ENCODE data around the gene IKZF3.
"Not testable (repeated sequence)": the region's sequence is repeated elsewhere in the genome, so short reads cannot be mapped to it uniquely, and the experiment has no call there.

IKZF3 gene

GRCh38 chr17:39754958-39755553 is 109.1 kb downstream of the IKZF3 start:
- DNase-seq (ENCODE audit: low spot score): no peak

- peak; percentile 88 for DNase-seq (ENCODE audit: low spot score)
Measured at GRCh38 chr17:39754161-39754957, 109.8 kb downstream of the IKZF3 start.

- peak; percentile 33 for DNase-seq (ENCODE audit: low spot score)
Measured at GRCh38 chr17:39753514-39754160, 110.5 kb downstream of the IKZF3 start.

- no peak for DNase-seq (ENCODE audit: low spot score)
Measured at GRCh38 chr17:39752241-39752881, 111.8 kb downstream of the IKZF3 start.

- no peak for DNase-seq (ENCODE audit: low spot score)
Measured at GRCh38 chr17:39751637-39752036, 112.5 kb downstream of the IKZF3 start.

GRCh38 chr17:39751016-39751543 is 113.0 kb downstream of the IKZF3 start:
- no peak for DNase-seq (ENCODE audit: low spot score)

GRCh38 chr17:39750131-39751015 is 113.7 kb downstream of the IKZF3 start:
- DNase-seq (ENCODE audit: low spot score): no peak

- DNase-seq (ENCODE audit: low spot score): not testable (repeated sequence)
Measured at GRCh38 chr17:39748444-39749034, 115.6 kb downstream of the IKZF3 start.

GRCh38 chr17:39747745-39748144 is 116.4 kb downstream of the IKZF3 start:
- DNase-seq (ENCODE audit: low spot score): no peak

GRCh38 chr17:39746145-39746461 is 118.0 kb downstream of the IKZF3 start:
- DNase-seq (ENCODE audit: low spot score): no peak

GRCh38 chr17:39745335-39746144 is 118.6 kb downstream of the IKZF3 start:
- no peak for DNase-seq (ENCODE audit: low spot score)

GRCh38 chr17:39744836-39745215 is 119.3 kb downstream of the IKZF3 start:
- no peak for DNase-seq (ENCODE audit: low spot score)

- DNase-seq (ENCODE audit: low spot score): no peak
Measured at GRCh38 chr17:39744075-39744835, 119.9 kb downstream of the IKZF3 start.

GRCh38 chr17:39742856-39743436 is 121.2 kb downstream of the IKZF3 start:
- no peak for DNase-seq (ENCODE audit: low spot score)

GRCh38 chr17:39742126-39742855 is 121.8 kb downstream of the IKZF3 start:
- no peak for DNase-seq (ENCODE audit: low spot score)

- DNase-seq (ENCODE audit: low spot score): no peak
Measured at GRCh38 chr17:39740357-39741111, 123.6 kb downstream of the IKZF3 start.

- DNase-seq (ENCODE audit: low spot score): no peak
Measured at GRCh38 chr17:39739885-39740356, 124.2 kb downstream of the IKZF3 start.

Measured in putamen (tissue), 1 donor.